PC-3 (cell line): ENCODE data around the gene CES2.

Experiments used
- CTCF ChIP-seq: fragments of 300-600 bp; sonication (generic); conservative IDR thresholded peaks from 2 replicates; pipeline ENCODE4 v1.5.1; 2017; ENCODE audit warnings: antibody characterized with exemption, low read depth, mild to moderate bottlenecking, low read length
- EZH2 ChIP-seq: fragments of 300-600 bp; sonication (generic); IDR thresholded peaks from one replicate; pipeline ENCODE4 v1.6.1; 2017; ENCODE audit warnings: antibody characterized with exemption, mild to moderate bottlenecking, low read length; ENCODE audit not compliant: unreplicated experiment

- no peak for TF ChIP-seq EZH2
- no peak for TF ChIP-seq CTCF
Observed at GRCh38 chr16:66960270-66960669, 25.0 kb downstream of the CES2 start.
